Large intestine (tissue), 3 donors: ENCODE measurements around the gene ACTR8. TPM values are rescaled to one million over a fixed set of nuclear protein-coding genes. Genes with fewer than 3 reads are reported as not detected.
A peak's percentile ranks its signal among the peaks of the same experiment; 100 is the strongest.

ENCODE experiments used
- DNase-seq, 2 donors: peaks; one replicate each; pipeline versions ENCODE4 v3.0.0 to v3.0.0-alpha.2; 2013
- H3K27ac ChIP-seq: one replicate; pipeline ENCODE4 v1.5.1; 2013; ENCODE audit warnings: low read length
- H3K27me3 ChIP-seq: 2 replicates; pipeline ENCODE4 v1.6.1; 2013; ENCODE audit warnings: low read length; ENCODE audit not compliant: control insufficient read depth, insufficient read depth
- H3K36me3 ChIP-seq: 2 replicates; pipeline ENCODE4 v1.6.1; 2013; ENCODE audit warnings: low read length; ENCODE audit not compliant: control insufficient read depth, insufficient read depth
- H3K4me1 ChIP-seq: one replicate; pipeline ENCODE4 v1.6.1; 2013; ENCODE audit warnings: low read length; ENCODE audit not compliant: control insufficient read depth, insufficient read depth
- H3K4me3 ChIP-seq: one replicate; pipeline ENCODE4 v1.5.1; 2013; ENCODE audit warnings: low read length
- H3K9me3 ChIP-seq: one replicate; pipeline ENCODE4 v1.6.1; 2013; ENCODE audit warnings: mild to moderate bottlenecking, low read depth, low read length, moderate library complexity; ENCODE audit not compliant: control insufficient read depth
- WGBS: methylation state at CpG from one replicate; pipeline ENCODE4 v1.1.5; 2013; ENCODE audit warnings: low lambda C conversion rate; ENCODE audit not compliant: insufficient coverage; 5-methylcytosine and 5-hydroxymethylcytosine counted together
- polyA plus RNA-seq: library from polyadenylated mRNA; unstranded; fragments of 120-200 nt; gene quantifications from one replicate; pipeline ENCODE4 v1.2.1, GENCODE V29; 2013

Gene ACTR8
- polyA plus RNA-seq, 1 donor = 27.3 TPM

DNA sequence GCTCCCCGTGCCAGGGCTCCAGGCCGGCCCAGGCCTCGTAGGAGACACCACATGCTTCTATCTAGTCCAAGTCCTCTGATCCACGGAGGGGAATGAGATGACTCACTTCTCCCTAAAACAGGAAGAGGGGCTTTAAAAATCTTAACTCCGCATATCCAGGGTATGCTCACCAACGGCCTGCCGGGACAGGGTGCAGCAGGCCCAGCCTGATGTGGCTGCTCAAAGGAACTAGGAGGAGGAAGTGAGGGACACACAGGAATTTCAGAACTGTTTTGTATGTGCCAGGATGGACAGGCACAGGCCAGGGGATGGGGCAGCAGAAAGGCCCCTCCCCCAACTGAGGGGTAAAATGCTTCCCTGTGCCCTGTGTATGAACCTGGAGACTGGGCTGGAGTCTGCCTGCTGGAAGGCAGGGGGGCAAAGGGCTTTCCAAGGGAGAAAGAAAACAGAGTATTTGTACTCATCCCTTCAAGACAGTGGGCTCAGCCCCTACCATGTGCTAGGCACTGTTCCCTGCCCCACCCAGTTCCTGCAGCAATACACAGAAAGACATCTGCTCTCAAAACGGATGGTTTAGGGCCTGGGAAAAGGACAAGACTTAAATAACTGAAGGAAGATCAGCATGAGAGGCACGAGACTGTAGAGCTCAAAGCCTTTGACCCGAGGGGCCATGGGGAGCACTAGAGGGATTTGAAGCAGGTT is 57.8 kb downstream of the ACTR8 start:
- H3K4me1 ChIP-seq = peaks cover 5% of the 10 kb centered on the region
- WGBS = no CpG with 5 or more reads among the region's 10 CpGs
- H3K9me3 ChIP-seq = peaks cover 6% of the 10 kb centered on the region
- no peak overlapping the region for H3K4me3 ChIP-seq
- no peaks in the 10 kb centered on the region for H3K27me3 ChIP-seq
- H3K36me3 ChIP-seq = peaks cover 28% of the 10 kb centered on the region
- peak in 1 of 2 donors; percentile 55 for DNase-seq
- H3K27ac ChIP-seq = no peak overlapping the region

DNA sequence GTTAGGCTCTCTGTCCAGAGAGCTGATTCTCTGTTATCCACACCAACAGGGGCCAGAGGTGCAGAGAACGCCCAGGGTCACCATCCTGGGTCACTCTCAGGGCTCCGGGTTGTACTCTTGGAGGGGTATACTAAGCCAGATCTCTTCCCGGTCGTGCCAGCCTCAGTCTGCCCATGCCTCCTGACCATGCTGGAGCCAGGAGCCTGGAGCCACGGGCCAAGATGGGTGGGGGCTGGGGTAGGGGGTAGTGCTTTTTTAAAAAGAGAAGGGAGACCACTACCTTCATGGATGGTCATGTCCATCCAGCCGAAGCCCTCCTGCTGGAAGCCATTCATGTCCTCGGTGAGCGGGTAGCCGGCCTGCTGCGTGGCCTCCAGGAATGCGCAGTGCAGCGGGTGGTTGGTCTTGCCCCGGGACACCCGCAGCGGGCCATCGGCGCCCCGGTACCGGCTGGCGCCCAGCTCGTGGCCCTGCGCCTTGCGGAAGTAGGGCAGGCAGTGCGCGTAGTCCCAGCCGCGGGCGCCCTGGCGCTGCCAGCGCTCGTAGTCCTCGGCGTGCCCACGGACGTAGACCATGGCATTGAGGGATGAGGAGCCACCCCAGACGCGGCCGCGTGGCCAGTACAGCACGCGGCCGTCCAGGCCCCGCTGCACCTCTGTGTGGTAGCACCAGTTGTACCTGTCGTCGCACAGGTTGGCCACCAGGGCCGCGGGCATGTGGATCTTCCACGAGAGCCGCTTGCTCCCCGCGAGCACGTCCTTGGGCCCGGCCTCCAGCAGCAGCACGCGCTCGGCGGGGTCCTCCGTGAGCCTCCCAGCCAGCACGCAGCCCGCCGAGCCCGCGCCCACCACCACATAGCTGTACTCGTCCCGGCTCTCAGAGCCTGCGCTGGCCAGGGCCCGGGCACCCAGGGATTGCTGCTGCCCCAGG is 58.7 kb downstream of the ACTR8 start:
- H3K4me1 ChIP-seq = peaks cover 5% of the 10 kb centered on the region
- no peak overlapping the region for H3K4me3 ChIP-seq
- no CpG with 5 or more reads among the region's 67 CpGs for WGBS
- no peak for DNase-seq
- H3K9me3 ChIP-seq = peaks cover 6% of the 10 kb centered on the region
- H3K27ac ChIP-seq = no peak overlapping the region
- H3K27me3 ChIP-seq = no peaks in the 10 kb centered on the region
- peaks cover 36% of the 10 kb centered on the region for H3K36me3 ChIP-seq

DNA sequence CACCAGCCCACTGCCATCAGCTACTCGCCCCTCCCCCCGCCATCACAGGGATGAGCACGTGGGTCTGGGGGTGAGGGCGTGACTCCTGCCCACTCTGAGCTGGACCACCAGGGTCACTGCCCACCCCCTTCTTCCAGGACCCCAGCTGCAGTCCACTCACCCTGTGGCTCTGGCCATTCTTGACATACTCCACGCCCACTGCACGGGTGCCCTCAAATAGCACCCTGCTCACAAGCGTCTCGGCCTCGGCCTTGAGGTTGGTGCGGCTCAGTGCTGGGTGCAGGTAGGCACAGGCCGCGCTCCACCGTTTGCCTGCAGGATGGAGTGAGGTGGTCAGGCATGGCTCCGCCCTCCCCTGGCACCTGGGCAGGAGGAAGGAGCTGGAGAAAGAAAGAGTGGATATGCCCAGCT is 59.6 kb downstream of the ACTR8 start:
- WGBS = no CpG with 5 or more reads among the region's 14 CpGs
- Histone ChIP-seq H3K27me3 (no peaks in the 10 kb centered on the region), H3K9me3 (peaks cover 6% of the 10 kb centered on the region), H3K4me3 (no peak overlapping the region), H3K4me1 (peaks cover 5% of the 10 kb centered on the region), H3K27ac (no peak overlapping the region), H3K36me3 (peaks cover 46% of the 10 kb centered on the region)
- no peak for DNase-seq

DNA sequence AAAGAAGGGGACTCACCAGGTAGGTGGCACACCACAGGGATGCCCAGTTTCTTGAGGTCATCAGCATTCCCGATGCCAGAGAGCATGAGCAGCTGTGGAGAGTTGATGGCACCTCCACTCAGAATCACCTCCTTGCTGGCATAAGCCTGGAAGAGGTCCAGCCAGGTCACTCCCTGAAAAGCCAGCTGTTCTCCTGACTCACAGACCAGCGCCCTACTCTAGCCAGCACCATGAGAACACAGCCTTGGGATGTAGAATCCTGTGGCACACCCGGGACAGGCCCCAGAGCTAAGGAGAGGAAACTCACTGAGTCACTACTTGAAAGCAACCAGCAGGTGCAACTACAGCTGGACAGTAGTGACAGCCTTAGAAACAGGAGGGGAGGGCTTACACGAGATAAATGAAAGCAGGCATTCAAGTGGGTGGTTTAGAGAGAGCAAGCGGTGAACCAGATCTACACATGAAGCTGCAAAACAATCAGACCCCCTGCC is 60.3 kb downstream of the ACTR8 start:
- Histone ChIP-seq H3K4me3 (no peak overlapping the region), H3K27me3 (no peaks in the 10 kb centered on the region), H3K9me3 (peaks cover 6% of the 10 kb centered on the region), H3K4me1 (peaks cover 5% of the 10 kb centered on the region), H3K36me3 (peaks cover 52% of the 10 kb centered on the region), H3K27ac (no peak overlapping the region)
- WGBS = no CpG with 5 or more reads among the region's 5 CpGs
- no peak for DNase-seq

- Histone ChIP-seq H3K4me3 (no peak overlapping the region), H3K27me3 (no peaks in the 10 kb centered on the region), H3K9me3 (peaks cover 6% of the 10 kb centered on the region), H3K36me3 (peaks cover 59% of the 10 kb centered on the region), H3K4me1 (peaks cover 5% of the 10 kb centered on the region), H3K27ac (no peak overlapping the region)
- WGBS = no CpG with 5 or more reads among the region's 21 CpGs
- no peak for DNase-seq
Measured at GRCh38 chr3:53820756-53821580, 61.0 kb downstream of the ACTR8 start.

DNA sequence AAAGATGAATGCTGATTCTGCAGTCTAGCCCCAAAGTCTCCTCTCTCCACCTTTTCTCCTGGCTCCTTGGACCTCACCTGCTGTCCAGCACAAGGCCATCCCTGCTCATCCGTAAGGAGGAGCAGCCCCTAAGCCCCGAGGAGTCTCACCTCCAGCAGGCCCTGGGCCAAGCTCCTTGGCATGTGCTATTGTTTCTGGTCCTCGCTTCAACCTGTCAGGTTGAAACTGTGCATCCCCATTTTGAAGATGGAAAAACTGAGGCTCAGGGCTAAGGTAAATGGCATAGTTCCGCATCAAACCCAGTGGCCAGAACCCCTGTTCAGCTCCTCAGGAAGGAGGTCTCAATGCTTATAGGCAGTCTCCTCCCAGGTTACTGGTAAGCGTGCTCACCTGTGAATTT is 61.9 kb downstream of the ACTR8 start:
- no peak overlapping the region for H3K27ac ChIP-seq
- peaks cover 5% of the 10 kb centered on the region for H3K4me1 ChIP-seq
- no peak overlapping the region for H3K4me3 ChIP-seq
- peaks cover 67% of the 10 kb centered on the region for H3K36me3 ChIP-seq
- no peak for DNase-seq
- WGBS = no CpG with 5 or more reads among the region's 5 CpGs
- peaks cover 6% of the 10 kb centered on the region for H3K9me3 ChIP-seq
- H3K27me3 ChIP-seq = no peaks in the 10 kb centered on the region

GRCh38 chr3:53819163-53819868 is 62.6 kb downstream of the ACTR8 start:
- Histone ChIP-seq H3K9me3 (peaks cover 6% of the 10 kb centered on the region), H3K27me3 (no peaks in the 10 kb centered on the region), H3K4me1 (peaks cover 2% of the 10 kb centered on the region), H3K27ac (no peak overlapping the region), H3K4me3 (no peak overlapping the region), H3K36me3 (peaks cover 73% of the 10 kb centered on the region)
- no CpG with 5 or more reads among the region's 14 CpGs for WGBS
- DNase-seq = no peak

- H3K27ac ChIP-seq = no peak overlapping the region
- H3K4me3 ChIP-seq = no peak overlapping the region
- peaks cover 80% of the 10 kb centered on the region for H3K36me3 ChIP-seq
- peaks cover 3% of the 10 kb centered on the region for H3K9me3 ChIP-seq
- WGBS = no CpG with 5 or more reads among the region's 14 CpGs
- no peaks in the 10 kb centered on the region for H3K27me3 ChIP-seq
- no peaks in the 10 kb centered on the region for H3K4me1 ChIP-seq
- no peak for DNase-seq
Measured at GRCh38 chr3:53818221-53819162, 63.5 kb downstream of the ACTR8 start.

GRCh38 chr3:53817809-53818208 is 64.1 kb downstream of the ACTR8 start:
- Histone ChIP-seq H3K9me3 (no peaks in the 10 kb centered on the region), H3K36me3 (peaks cover 81% of the 10 kb centered on the region), H3K4me3 (no peak overlapping the region), H3K27me3 (no peaks in the 10 kb centered on the region), H3K27ac (no peak overlapping the region), H3K4me1 (no peaks in the 10 kb centered on the region)
- no peak for DNase-seq
- no CpG with 5 or more reads among the region's 17 CpGs for WGBS
